ENCODE results near the gene PRSS8.

GRCh38 chr16:31108794-31109558, 26.6 kb downstream of the PRSS8 start:
- TF ChIP-seq CTCF (IDR thresholded peaks at IDR 0.05) (no peak), REST (IDR thresholded peaks at IDR 0.05; ENCODE audit: insufficient read depth in 1 of 2, low read depth in 2 of 2, low read length in 1 of 2) (no peak), POLR2AphosphoS5 (IDR thresholded peaks at IDR 0.05; ENCODE audit: low read depth, low read length) (no peak), TCF7L2 (IDR thresholded peaks at IDR 0.05; ENCODE audit: low read depth, low read length) (no peak), SIN3A (IDR thresholded peaks at IDR 0.05; ENCODE audit: borderline replicate concordance, insufficient read depth, low read depth, low read length) (no peak)

Data from Panc1 (cell line).